Astrocyte of the cerebellum (primary cell): ENCODE data around the gene ARL10.

ENCODE experiments used
- DNase-seq: peaks from one replicate; pipeline ENCODE4 v3.0.0-alpha.2; 2011; ENCODE audit warnings: low read depth
- H3K4me3 ChIP-seq: 2 replicates; pipeline ENCODE4 v1.5.1; 2011; ENCODE audit warnings: mild to moderate bottlenecking, low read depth, low read length, moderate library complexity
- CTCF ChIP-seq: IDR thresholded peaks from 2 replicates; pipeline ENCODE4 v1.5.1; 2012; ENCODE audit warnings: low read length, low read depth, moderate library complexity, mild to moderate bottlenecking; ENCODE audit errors: missing control alignments
- in situ Hi-C: cut with HindIII; loops from 2 replicates; pipeline ENCODE4 v1.10.0; 2017; ENCODE audit warnings: low sequenced_read_pairs

The ARL10 gene

GRCh38 chr5:176392526-176392925 is 27.2 kb downstream of the ARL10 start:
- no peak overlapping the region for H3K4me3 ChIP-seq
- TF ChIP-seq CTCF = no peak
- in situ Hi-C loops = no loop called here
- no peak for DNase-seq

- H3K4me3 ChIP-seq = no peak overlapping the region
- in situ Hi-C loops = no loop called here
- no peak for DNase-seq
- no peak for TF ChIP-seq CTCF
These were observed 28.8 kb downstream of the ARL10 start for GRCh38 chr5:176394096-176394495.

GRCh38 chr5:176394881-176395675 is 29.8 kb downstream of the ARL10 start:
- in situ Hi-C loops = no loop called here

GRCh38 chr5:176396330-176396729 is 31.0 kb downstream of the ARL10 start:
- H3K4me3 ChIP-seq = no peak overlapping the region
- in situ Hi-C loops = no loop called here
- no peak for TF ChIP-seq CTCF
- no peak for DNase-seq

More at GRCh38 chr5:176394881-176395675, 29.8 kb downstream of the ARL10 start:
- DNase-seq = no peak
- no peak for TF ChIP-seq CTCF
- no peak overlapping the region for H3K4me3 ChIP-seq

- in situ Hi-C loops = no loop called here
- DNase-seq = no peak
- no peak for TF ChIP-seq CTCF
- H3K4me3 ChIP-seq = no peak overlapping the region
These were observed 32.6 kb downstream of the ARL10 start for GRCh38 chr5:176397736-176398420.

- H3K4me3 ChIP-seq = no peak overlapping the region
- TF ChIP-seq CTCF = no peak
- in situ Hi-C loops = no loop called here
- no peak for DNase-seq
These were observed 35.3 kb downstream of the ARL10 start for GRCh38 chr5:176400382-176401156.
